Measurements from ENCODE around the gene GLRA1.

GRCh38 chr5:151868451-151868850, 56.2 kb downstream of the GLRA1 start:
- TF ChIP-seq CTCF (IDR thresholded peaks at IDR 0.05; ENCODE audit: low read length) = no peak
- no peak for TF ChIP-seq EZH2 (IDR thresholded peaks at IDR 0.05; ENCODE audit: borderline replicate concordance, low read length)
